Forelimb muscle (tissue), 1 donor: ENCODE data around the gene SOCS2. TPM values are rescaled to one million over a fixed set of nuclear protein-coding genes. Genes with fewer than 3 reads are reported as not detected.

Experiments
- polyA plus RNA-seq: library from polyadenylated mRNA; unstranded; fragments of 120-200 nt; gene quantifications from one replicate; pipeline ENCODE4 v1.2.1, GENCODE V29; 2013; ENCODE audit not compliant: insufficient read length

The SOCS2 gene
- polyA plus RNA-seq, 1 donor: 14.8 TPM

Other genes with a start within 250 kb of the SOCS2 start
- gene NUDT4, start 194.8 kb upstream of the SOCS2 start, polyA plus RNA-seq: 74.8 TPM
- 92.0 TPM for gene UBE2N, start 130.7 kb upstream of the SOCS2 start, polyA plus RNA-seq
- gene MRPL42, start 105.2 kb upstream of the SOCS2 start, polyA plus RNA-seq: 40.6 TPM
- gene CRADD, start 104.7 kb downstream of the SOCS2 start, polyA plus RNA-seq: 13.7 TPM